Endothelial cell of umbilical vein (primary cell): ENCODE results near the gene SYNE1. TPM values are rescaled to one million over a fixed set of nuclear protein-coding genes. Genes with fewer than 3 reads are reported as not detected.

Experiments used
- BruUV-seq: library from RNA; stranded (reverse); fragments of 400-500 nt; replicated peaks from 2 replicates; lab custom pipeline; 2021; lab: Mats Ljungman, UMichigan
- CTCF ChIA-PET: fragments of 300-600, 350-600 bp; sonication (Branson Sonifier 250); formaldehyde crosslinking; loops from one replicate; lab custom pipeline; 2021; ENCODE audit warnings: antibody characterized with exemption, inconsistent platforms; lab: Charles Lee
- POLR2A ChIA-PET: fragments of 300-600, 350-600 bp; sonication (Branson Sonifier 250); formaldehyde crosslinking; loops from one replicate; lab custom pipeline; 2021; ENCODE audit warnings: antibody characterized with exemption, inconsistent platforms; lab: Charles Lee
- DNase-seq: peaks from one replicate; pipeline ENCODE4 v3.0.0-alpha.2; 2011; ENCODE audit warnings: low read depth, low spot score
- FAIRE-seq: peaks from 2 replicates; lab custom pipeline; 2011; peaks lifted over from hg19 to GRCh38; lab: Jason Lieb, UNC
- H2AFZ ChIP-seq: 2 replicates; pipeline ENCODE4 v1.6.0; 2012; ENCODE audit warnings: low read depth, low read length, control low read depth, inconsistent platforms
- H3K27ac ChIP-seq: 2 replicates; pipeline ENCODE4 v1.5.1; 2011; ENCODE audit warnings: low read depth, mild to moderate bottlenecking, control low read depth, low read length, moderate library complexity; ENCODE audit not compliant: insufficient read depth
- H3K27me3 ChIP-seq, 2 experiments: 2 replicates each; pipeline versions ENCODE4 v1.6.0 to v1.6.1; 2011; ENCODE audit warnings: low read length in 2 of 2, mixed read lengths in 1 of 2; ENCODE audit not compliant: control insufficient read depth in 2 of 2, insufficient read depth in 2 of 2
- H3K36me3 ChIP-seq, 2 experiments: 2 replicates in 1 of 2; 3 replicates in 1 of 2; pipeline ENCODE4 v1.5.1; 2011; ENCODE audit warnings: low read length in 2 of 2, mild to moderate bottlenecking in 1 of 2, moderate library complexity in 1 of 2; ENCODE audit not compliant: control insufficient read depth in 2 of 2, insufficient read depth in 2 of 2; ENCODE audit errors: extremely low read depth in 1 of 2
- H3K4me1 ChIP-seq: 3 replicates; pipeline ENCODE4 v1.5.1; 2011; ENCODE audit warnings: mild to moderate bottlenecking, low read length; ENCODE audit not compliant: control insufficient read depth, insufficient read depth; ENCODE audit errors: extremely low read depth
- H3K4me2 ChIP-seq: 2 replicates; pipeline ENCODE4 v1.6.1; 2011; ENCODE audit warnings: low read length, control low read depth, mixed read lengths; ENCODE audit not compliant: insufficient read depth
- H3K4me3 ChIP-seq, 3 experiments: fragments of 200-600 bp in 1 of 3; sonication (generic), shearing (Covaris generic) in 1 of 3; replicated peaks in 1 of 3; 2 replicates each; pipeline ENCODE4 v1.5.1; 2011 to 2016; ENCODE audit warnings: control low read depth in 3 of 3, low read length in 3 of 3, mild to moderate bottlenecking in 2 of 3, inconsistent platforms in 1 of 3, low read depth in 1 of 3, moderate library complexity in 1 of 3; ENCODE audit not compliant: insufficient read depth in 1 of 3
- H3K79me2 ChIP-seq: 2 replicates; pipeline ENCODE4 v1.6.0; 2012; ENCODE audit warnings: low read length, inconsistent platforms; ENCODE audit not compliant: control insufficient read depth, insufficient read depth
- H3K9ac ChIP-seq: replicated peaks from 2 replicates; pipeline ENCODE3; 2011; ENCODE audit warnings: low read length, control low read depth; ENCODE audit not compliant: insufficient read depth; ENCODE audit errors: extremely low read depth
- H3K9me1 ChIP-seq: replicated peaks from 3 replicates; pipeline ENCODE4 v1.6.0; 2011; ENCODE audit warnings: mild to moderate bottlenecking, low read length; ENCODE audit not compliant: control insufficient read depth, insufficient read depth; ENCODE audit errors: extremely low read depth
- H3K9me3 ChIP-seq: replicated peaks from 2 replicates; pipeline ENCODE4 v1.5.1; 2012; ENCODE audit warnings: low read length, inconsistent platforms; ENCODE audit not compliant: control insufficient read depth, insufficient read depth
- H4K20me1 ChIP-seq: replicated peaks from 2 replicates; pipeline ENCODE3; 2011; ENCODE audit warnings: mild to moderate bottlenecking, low read length; ENCODE audit not compliant: control insufficient read depth, insufficient read depth; ENCODE audit errors: extremely low read depth
- EZH2 ChIP-seq: IDR thresholded peaks from 2 replicates; pipeline ENCODE4 v1.6.1; 2012; ENCODE audit warnings: borderline replicate concordance, low read depth, mild to moderate bottlenecking, moderate library complexity, low read length, inconsistent platforms; ENCODE audit not compliant: severe bottlenecking
- FOS ChIP-seq: IDR thresholded peaks from 2 replicates; pipeline ENCODE4 v1.6.1; 2011; ENCODE audit warnings: mild to moderate bottlenecking, low read length, moderate library complexity, borderline replicate concordance; ENCODE audit not compliant: insufficient read depth
- GATA2 ChIP-seq: IDR thresholded peaks from 2 replicates; pipeline ENCODE4 v1.7.0; 2011; ENCODE audit warnings: low read depth, mild to moderate bottlenecking, moderate library complexity, mixed read lengths, low read length; ENCODE audit not compliant: insufficient read length, insufficient read depth
- JUN ChIP-seq: IDR thresholded peaks from 2 replicates; pipeline ENCODE4 v1.6.1; 2011; ENCODE audit warnings: borderline replicate concordance, low read depth; ENCODE audit not compliant: insufficient read length, insufficient read depth
- MYC ChIP-seq: IDR thresholded peaks from one replicate; pipeline ENCODE4 v1.6.1; 2011; ENCODE audit warnings: mild to moderate bottlenecking, low read depth, low read length
- POLR2A ChIP-seq: IDR thresholded peaks from 2 replicates; pipeline ENCODE4 v1.6.1; 2012; ENCODE audit warnings: low read depth, mild to moderate bottlenecking, control low read depth, low read length
- POLR2AphosphoS5 ChIP-seq: IDR thresholded peaks from 2 replicates; pipeline ENCODE4 v1.6.1; 2012; ENCODE audit warnings: low read depth, mild to moderate bottlenecking, control low read depth, low read length, moderate library complexity; ENCODE audit not compliant: insufficient read depth
- dilution Hi-C: fragments of 300-500 bp; cut with MboI; formaldehyde crosslinking; loops from one replicate; pipeline ENCODE4 v1.15.0; 2019; ENCODE audit warnings: low sequenced_read_pairs; ENCODE audit not compliant: extremely low pct_ligation_motif_present
- intact Hi-C: fragments of 100-400 bp; cut with micrococcal nuclease; formaldehyde crosslinking; loops from one replicate; pipeline ENCODE4 v1.10.0; 2022
- polyA plus RNA-seq, 4 experiments: library from polyadenylated mRNA; depleted of rRNA in 3 of 4; stranded (reverse) in 3 of 4; unstranded in 1 of 4; fragments of >200 nt; gene quantifications; 2 replicates each; pipeline versions ENCODE4 v1.2.1 to v1.2.3, GENCODE V29; 2011 to 2012; ENCODE audit warnings: missing spikeins in 1 of 4
- total RNA-seq: library from RNA; stranded (reverse); gene quantifications from 2 replicates; pipeline ENCODE4 v1.2.3, GENCODE V29; 2021
- TF ChIP-seq, protein P1 (sequence below), 2 donors: IDR thresholded peaks; 1 replicate in 1 of 2; 2 replicates in 1 of 2; pipeline ENCODE4 v1.5.1; 2011; ENCODE audit warnings: low read length in 2 of 2, mild to moderate bottlenecking in 2 of 2, moderate library complexity in 2 of 2, control low read depth in 1 of 2, inconsistent platforms in 1 of 2, low read depth in 1 of 2; ENCODE audit not compliant: insufficient read depth in 1 of 2; ENCODE audit errors: extremely low read depth in 1 of 2
- TF ChIP-seq, protein P2 (sequence below): IDR thresholded peaks from 2 replicates; pipeline ENCODE4 v1.6.1; 2011; ENCODE audit not compliant: insufficient read depth, insufficient read length

Gene SYNE1
- total and polyA plus RNA-seq, 2 donors (not counting 3 experiments of a cell fraction or from before 2014, with no cell fraction given) = 26.5 to 52.3 TPM

DNA sequence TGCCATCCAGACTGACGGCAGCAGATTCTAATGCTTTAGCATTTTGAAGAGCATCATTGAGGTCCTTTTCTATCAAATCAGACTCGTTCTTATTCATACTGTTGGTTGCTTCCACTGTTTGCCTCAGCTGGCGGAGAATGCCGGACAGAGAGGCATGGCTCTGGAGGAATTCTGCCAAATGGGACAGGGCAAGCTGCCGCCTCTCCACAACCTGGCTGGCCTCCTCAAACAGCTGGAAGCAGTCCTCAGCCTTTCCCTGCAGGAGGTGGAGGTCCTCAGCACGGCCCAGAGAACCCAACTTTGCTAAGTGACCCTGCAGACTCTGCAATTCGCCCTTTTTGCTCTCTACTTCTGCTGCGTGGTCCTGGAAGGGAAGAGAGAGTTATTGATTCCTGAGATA is 220.5 kb downstream of the SYNE1 start:
- H3K4me1 ChIP-seq = no peaks in the 10 kb centered on the region
- no peaks in the 10 kb centered on the region for H4K20me1 ChIP-seq
- H3K4me2 ChIP-seq = no peak overlapping the region
- no peak overlapping the region for H3K9ac ChIP-seq
- H3K36me3 ChIP-seq = no peaks in the 10 kb centered on the region
- no peak overlapping the region for H3K27ac ChIP-seq
- H3K9me1 ChIP-seq = no peaks in the 10 kb centered on the region
- DNase-seq (no peak), FAIRE-seq (no peak)
- ChIA-PET CTCF (no interaction called here), POLR2A (no interaction called here)
- intact Hi-C loops (no loop called here), dilution Hi-C loops (no loop called here)
- TF ChIP-seq, protein P1, sequence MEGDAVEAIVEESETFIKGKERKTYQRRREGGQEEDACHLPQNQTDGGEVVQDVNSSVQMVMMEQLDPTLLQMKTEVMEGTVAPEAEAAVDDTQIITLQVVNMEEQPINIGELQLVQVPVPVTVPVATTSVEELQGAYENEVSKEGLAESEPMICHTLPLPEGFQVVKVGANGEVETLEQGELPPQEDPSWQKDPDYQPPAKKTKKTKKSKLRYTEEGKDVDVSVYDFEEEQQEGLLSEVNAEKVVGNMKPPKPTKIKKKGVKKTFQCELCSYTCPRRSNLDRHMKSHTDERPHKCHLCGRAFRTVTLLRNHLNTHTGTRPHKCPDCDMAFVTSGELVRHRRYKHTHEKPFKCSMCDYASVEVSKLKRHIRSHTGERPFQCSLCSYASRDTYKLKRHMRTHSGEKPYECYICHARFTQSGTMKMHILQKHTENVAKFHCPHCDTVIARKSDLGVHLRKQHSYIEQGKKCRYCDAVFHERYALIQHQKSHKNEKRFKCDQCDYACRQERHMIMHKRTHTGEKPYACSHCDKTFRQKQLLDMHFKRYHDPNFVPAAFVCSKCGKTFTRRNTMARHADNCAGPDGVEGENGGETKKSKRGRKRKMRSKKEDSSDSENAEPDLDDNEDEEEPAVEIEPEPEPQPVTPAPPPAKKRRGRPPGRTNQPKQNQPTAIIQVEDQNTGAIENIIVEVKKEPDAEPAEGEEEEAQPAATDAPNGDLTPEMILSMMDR (IDR thresholded peaks at IDR 0.05; ENCODE audit: extremely low read depth in 1 of 2, insufficient read depth in 1 of 2, low read depth in 1 of 2, low read length in 2 of 2) = no peak
- no peak for TF ChIP-seq POLR2A
- no peak for TF ChIP-seq FOS
- TF ChIP-seq POLR2AphosphoS5 = no peak
- TF ChIP-seq, protein P2, sequence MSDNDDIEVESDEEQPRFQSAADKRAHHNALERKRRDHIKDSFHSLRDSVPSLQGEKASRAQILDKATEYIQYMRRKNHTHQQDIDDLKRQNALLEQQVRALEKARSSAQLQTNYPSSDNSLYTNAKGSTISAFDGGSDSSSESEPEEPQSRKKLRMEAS = no peak
- TF ChIP-seq MYC = no peak
- TF ChIP-seq EZH2 = no peak
- TF ChIP-seq GATA2 = no peak
- TF ChIP-seq JUN = no peak
- BruUV-seq = no TSS peak
- H2AFZ ChIP-seq = no peak overlapping the region
- H3K27me3 ChIP-seq = no peaks in the 10 kb centered on the region
- H3K4me3 ChIP-seq = no peak overlapping the region
- no peaks in the 10 kb centered on the region for H3K79me2 ChIP-seq
- no peaks in the 10 kb centered on the region for H3K9me3 ChIP-seq
